Suprapubic skin (tissue), 4 donors: ENCODE results near the gene RSPRY1.

Experiments
- EP300 ChIP-seq: sonication (generic); formaldehyde crosslinking; IDR thresholded peaks from one replicate; pipeline ENCODE4 v1.6.1; 2017; ENCODE audit warnings: antibody characterized with exemption
- POLR2A ChIP-seq, 2 donors: fragments of 450-650 bp; IDR thresholded peaks; one replicate each; pipeline ENCODE4 v1.6.1; 2017; ENCODE audit warnings: antibody characterized with exemption in 2 of 2, mild to moderate bottlenecking in 2 of 2, moderate library complexity in 2 of 2
- POLR2AphosphoS5 ChIP-seq, 3 donors: sonication (generic); formaldehyde crosslinking; IDR thresholded peaks; one replicate each; pipeline ENCODE4 v1.6.1; 2017; ENCODE audit warnings: antibody characterized with exemption in 3 of 3
- TF ChIP-seq, protein P1 (sequence below), 2 donors: fragments of 200-600 bp in 1 of 2; fragments of 450-650 bp in 1 of 2; sonication (generic) in 1 of 2; IDR thresholded peaks; one replicate each; pipeline ENCODE4 v1.5.1; 2016 to 2019; ENCODE audit warnings: antibody characterized with exemption in 2 of 2, mild to moderate bottlenecking in 1 of 2, moderate library complexity in 1 of 2

DNA sequence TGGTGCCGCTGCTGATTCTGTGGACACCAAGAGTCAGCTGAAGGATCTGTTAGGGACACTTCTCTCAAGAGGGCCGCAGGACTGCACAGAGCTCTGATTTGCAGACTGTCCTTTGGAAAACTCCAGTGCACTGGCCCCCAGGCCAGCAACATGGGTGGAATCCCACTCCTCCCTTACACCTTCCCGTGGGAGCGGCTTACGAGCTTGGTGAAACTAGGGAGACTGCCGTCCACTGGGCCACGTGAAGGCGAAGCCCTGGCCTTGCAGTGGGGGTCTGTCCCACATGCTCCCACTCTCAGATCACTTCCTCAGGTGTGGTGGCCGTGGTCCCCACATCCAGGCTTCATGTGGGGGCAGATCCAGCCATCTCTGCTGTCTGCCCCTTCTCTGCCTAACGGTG is 36.7 kb upstream of the RSPRY1 start:
- TF ChIP-seq, protein P1, sequence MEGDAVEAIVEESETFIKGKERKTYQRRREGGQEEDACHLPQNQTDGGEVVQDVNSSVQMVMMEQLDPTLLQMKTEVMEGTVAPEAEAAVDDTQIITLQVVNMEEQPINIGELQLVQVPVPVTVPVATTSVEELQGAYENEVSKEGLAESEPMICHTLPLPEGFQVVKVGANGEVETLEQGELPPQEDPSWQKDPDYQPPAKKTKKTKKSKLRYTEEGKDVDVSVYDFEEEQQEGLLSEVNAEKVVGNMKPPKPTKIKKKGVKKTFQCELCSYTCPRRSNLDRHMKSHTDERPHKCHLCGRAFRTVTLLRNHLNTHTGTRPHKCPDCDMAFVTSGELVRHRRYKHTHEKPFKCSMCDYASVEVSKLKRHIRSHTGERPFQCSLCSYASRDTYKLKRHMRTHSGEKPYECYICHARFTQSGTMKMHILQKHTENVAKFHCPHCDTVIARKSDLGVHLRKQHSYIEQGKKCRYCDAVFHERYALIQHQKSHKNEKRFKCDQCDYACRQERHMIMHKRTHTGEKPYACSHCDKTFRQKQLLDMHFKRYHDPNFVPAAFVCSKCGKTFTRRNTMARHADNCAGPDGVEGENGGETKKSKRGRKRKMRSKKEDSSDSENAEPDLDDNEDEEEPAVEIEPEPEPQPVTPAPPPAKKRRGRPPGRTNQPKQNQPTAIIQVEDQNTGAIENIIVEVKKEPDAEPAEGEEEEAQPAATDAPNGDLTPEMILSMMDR (IDR thresholded peaks at IDR 0.05) = no peak
- TF ChIP-seq POLR2A (IDR thresholded peaks at IDR 0.05) = no peak
- TF ChIP-seq EP300 = no peak
- TF ChIP-seq POLR2AphosphoS5 (IDR thresholded peaks at IDR 0.05) = no peak
